SK-N-SH (cell line): Measurements from ENCODE around the gene MVP.

Source experiments
- CHD2 ChIP-seq: fragments of 150-350 bp; IDR thresholded peaks from 2 replicates; pipeline ENCODE4 v1.6.1; 2018; ENCODE audit warnings: low read length; ENCODE audit not compliant: partially characterized antibody
- CTCF ChIP-seq: fragments of 200-600 bp; sonication (generic); IDR thresholded peaks from 2 replicates; pipeline ENCODE4 v1.6.1; 2017; ENCODE audit warnings: antibody characterized with exemption, mild to moderate bottlenecking, moderate library complexity
- EP300 ChIP-seq, 2 experiments: IDR thresholded peaks; 2 replicates each; pipeline versions ENCODE4 v1.4.0 to v1.6.1; 2012; ENCODE audit warnings: borderline replicate concordance in 1 of 2, low read depth in 1 of 2, low read length in 1 of 2
- EZH2phosphoT487 ChIP-seq: fragments of 200-600 bp; sonication (generic); IDR thresholded peaks from 2 replicates; pipeline ENCODE4 v1.6.1; 2017; ENCODE audit warnings: low read depth, mixed run types, mild to moderate bottlenecking, antibody characterized with exemption, moderate library complexity, borderline replicate concordance
- FOXM1 ChIP-seq: IDR thresholded peaks from 2 replicates; pipeline ENCODE4 v1.4.0; 2012; ENCODE audit warnings: low read depth, mild to moderate bottlenecking
- NFIC ChIP-seq: IDR thresholded peaks from 2 replicates; pipeline ENCODE4 v1.4.0; 2012; ENCODE audit warnings: borderline replicate concordance
- RCOR1 ChIP-seq: fragments of 150-350 bp; IDR thresholded peaks from 2 replicates; pipeline ENCODE4 v1.6.1; 2017; ENCODE audit warnings: antibody characterized with exemption, low read length
- REST ChIP-seq: IDR thresholded peaks from 2 replicates; pipeline ENCODE4 v1.6.1; 2012; ENCODE audit warnings: mild to moderate bottlenecking, low read depth, low read length, moderate library complexity
- RXRA ChIP-seq: IDR thresholded peaks from 2 replicates; pipeline ENCODE4 v1.4.0; 2012; ENCODE audit warnings: low read depth, mild to moderate bottlenecking, borderline replicate concordance
- TAF1 ChIP-seq: IDR thresholded peaks from 2 replicates; pipeline ENCODE4 v1.6.1; 2012; ENCODE audit warnings: low read depth, mild to moderate bottlenecking, low read length, moderate library complexity, borderline replicate concordance

- TF ChIP-seq RXRA = no peak
- no peak for TF ChIP-seq CTCF
- no peak for TF ChIP-seq EZH2phosphoT487
- TF ChIP-seq TAF1 = no peak
- TF ChIP-seq RCOR1 = no peak
- no peak for TF ChIP-seq REST
- no peak for TF ChIP-seq NFIC
- no peak for TF ChIP-seq CHD2
- no peak for TF ChIP-seq EP300 (IDR thresholded peaks at IDR 0.05; ENCODE audit: borderline replicate concordance in 1 of 2, low read depth in 1 of 2, low read length in 1 of 2)
- no peak for TF ChIP-seq FOXM1
Measured at GRCh38 chr16:29809031-29809747, 11.1 kb upstream of the MVP start.
